Panc1 (cell line): ENCODE data around the gene GRIK3.

Experiments used
- CTCF ChIP-seq: fragments of 450-650 bp; IDR thresholded peaks from 2 replicates; pipeline ENCODE4 v1.5.1; 2017; ENCODE audit warnings: mild to moderate bottlenecking
- POLR2AphosphoS5 ChIP-seq: IDR thresholded peaks from 2 replicates; pipeline ENCODE4 v1.6.1; 2012; ENCODE audit warnings: mild to moderate bottlenecking, low read depth, low read length, moderate library complexity
- REST ChIP-seq, 2 experiments: IDR thresholded peaks; 2 replicates each; pipeline ENCODE4 v1.6.1; 2011 to 2012; ENCODE audit warnings: low read depth in 2 of 2, control low read depth in 1 of 2, low read length in 1 of 2, mild to moderate bottlenecking in 1 of 2, moderate library complexity in 1 of 2; ENCODE audit not compliant: insufficient read depth in 1 of 2
- TCF7L2 ChIP-seq: IDR thresholded peaks from 2 replicates; pipeline ENCODE4 v1.6.1; 2011; ENCODE audit warnings: mild to moderate bottlenecking, low read depth, low read length, inconsistent platforms

- no peak for TF ChIP-seq REST (IDR thresholded peaks at IDR 0.05; ENCODE audit: insufficient read depth in 1 of 2, low read depth in 2 of 2, low read length in 1 of 2)
- TF ChIP-seq CTCF, result no peak
- no peak for TF ChIP-seq TCF7L2
- TF ChIP-seq POLR2AphosphoS5, result no peak
Observed at GRCh38 chr1:36836916-36837315, 197.4 kb downstream of the GRIK3 start.
